ENCODE data around the gene PRPF18.

The PRPF18 gene

DNA sequence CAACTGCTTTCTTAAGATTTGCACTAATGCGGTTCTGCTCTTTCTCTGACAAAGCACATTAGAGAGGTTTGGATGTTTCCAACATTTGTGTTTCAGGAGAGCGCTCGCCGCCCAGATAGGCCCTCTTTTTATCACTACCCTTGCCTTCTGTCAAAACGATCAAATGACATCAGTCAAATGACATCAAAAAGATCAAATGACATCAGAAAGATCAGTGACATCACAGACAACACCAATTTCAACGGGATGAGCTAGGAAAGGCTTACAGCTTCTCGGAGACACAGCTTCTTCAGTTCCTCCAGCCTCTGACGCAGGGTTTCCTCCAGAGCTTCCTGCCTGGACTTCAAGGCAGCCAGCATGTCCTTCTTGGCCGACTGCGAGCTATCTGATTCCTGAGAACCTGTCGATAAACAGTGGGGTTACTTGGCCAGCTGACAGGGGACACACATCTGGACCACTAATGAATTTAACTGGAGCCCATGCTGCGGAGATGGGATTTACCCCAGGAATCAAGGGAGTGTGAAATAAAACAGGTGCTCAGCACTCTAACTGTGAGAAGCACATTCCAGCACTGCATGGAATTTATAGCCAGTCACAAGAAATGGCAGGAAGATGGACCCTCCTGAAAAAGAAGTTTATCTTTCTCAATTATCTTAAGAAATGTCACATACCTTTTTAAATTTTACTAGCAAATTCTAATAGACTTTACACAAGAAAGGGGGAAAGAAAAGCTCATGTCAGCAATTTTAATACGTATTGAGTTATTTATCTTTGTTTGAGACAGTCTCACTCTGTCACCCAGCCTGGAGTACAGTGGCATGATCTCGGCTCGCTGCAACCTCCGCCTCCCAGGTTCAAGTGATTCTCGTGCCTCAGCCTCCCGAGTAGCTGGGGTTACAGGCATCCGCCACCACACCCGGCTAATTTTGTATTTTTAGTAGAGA is 88.2 kb downstream of the PRPF18 start:
- TF ChIP-seq MYC (IDR thresholded peaks at IDR 0.05; ENCODE audit: low read depth, low read length) = no peak
- TF ChIP-seq, protein P1, sequence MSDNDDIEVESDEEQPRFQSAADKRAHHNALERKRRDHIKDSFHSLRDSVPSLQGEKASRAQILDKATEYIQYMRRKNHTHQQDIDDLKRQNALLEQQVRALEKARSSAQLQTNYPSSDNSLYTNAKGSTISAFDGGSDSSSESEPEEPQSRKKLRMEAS (IDR thresholded peaks at IDR 0.05; ENCODE audit: low read depth, low read length) = no peak
- TF ChIP-seq POLR2A (IDR thresholded peaks at IDR 0.05; ENCODE audit: extremely low read depth, insufficient read length) = no peak
- TF ChIP-seq, protein P2, sequence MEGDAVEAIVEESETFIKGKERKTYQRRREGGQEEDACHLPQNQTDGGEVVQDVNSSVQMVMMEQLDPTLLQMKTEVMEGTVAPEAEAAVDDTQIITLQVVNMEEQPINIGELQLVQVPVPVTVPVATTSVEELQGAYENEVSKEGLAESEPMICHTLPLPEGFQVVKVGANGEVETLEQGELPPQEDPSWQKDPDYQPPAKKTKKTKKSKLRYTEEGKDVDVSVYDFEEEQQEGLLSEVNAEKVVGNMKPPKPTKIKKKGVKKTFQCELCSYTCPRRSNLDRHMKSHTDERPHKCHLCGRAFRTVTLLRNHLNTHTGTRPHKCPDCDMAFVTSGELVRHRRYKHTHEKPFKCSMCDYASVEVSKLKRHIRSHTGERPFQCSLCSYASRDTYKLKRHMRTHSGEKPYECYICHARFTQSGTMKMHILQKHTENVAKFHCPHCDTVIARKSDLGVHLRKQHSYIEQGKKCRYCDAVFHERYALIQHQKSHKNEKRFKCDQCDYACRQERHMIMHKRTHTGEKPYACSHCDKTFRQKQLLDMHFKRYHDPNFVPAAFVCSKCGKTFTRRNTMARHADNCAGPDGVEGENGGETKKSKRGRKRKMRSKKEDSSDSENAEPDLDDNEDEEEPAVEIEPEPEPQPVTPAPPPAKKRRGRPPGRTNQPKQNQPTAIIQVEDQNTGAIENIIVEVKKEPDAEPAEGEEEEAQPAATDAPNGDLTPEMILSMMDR (IDR thresholded peaks at IDR 0.05; ENCODE audit: low read depth, low read length) = no peak
- DNase-seq (ENCODE audit: low read depth) = no peak
- no peak overlapping the region for H3K4me3 ChIP-seq (ENCODE audit: low read depth, low read length)

GRCh38 chr10:13678101-13678843 is 91.5 kb downstream of the PRPF18 start:
- no peak overlapping the region for H3K4me3 ChIP-seq (ENCODE audit: low read depth, low read length)
- no peak for DNase-seq (ENCODE audit: low read depth)
- TF ChIP-seq POLR2A (IDR thresholded peaks at IDR 0.05; ENCODE audit: extremely low read depth, insufficient read length) (no peak), MYC (IDR thresholded peaks at IDR 0.05; ENCODE audit: low read depth, low read length) (no peak)
- TF ChIP-seq, protein P1 (IDR thresholded peaks at IDR 0.05; ENCODE audit: low read depth, low read length) = no peak
- TF ChIP-seq, protein P2 (IDR thresholded peaks at IDR 0.05; ENCODE audit: low read depth, low read length) = no peak
